KBM-7 (cell line): Measurements from ENCODE around the gene NSMF.

Experiments
- DNase-seq: peaks from one replicate; pipeline ENCODE4 v3.0.0-alpha.2; 2015
- in situ Hi-C: fragments of 300-500 bp; cut with MboI; formaldehyde crosslinking; loops from 2 replicates; pipeline ENCODE4 v1.14.3; 2020; ENCODE audit warnings: low sequenced_read_pairs, low pct_unique_long_range_greater_than_20kb, mixed read lengths

Gene NSMF

DNA sequence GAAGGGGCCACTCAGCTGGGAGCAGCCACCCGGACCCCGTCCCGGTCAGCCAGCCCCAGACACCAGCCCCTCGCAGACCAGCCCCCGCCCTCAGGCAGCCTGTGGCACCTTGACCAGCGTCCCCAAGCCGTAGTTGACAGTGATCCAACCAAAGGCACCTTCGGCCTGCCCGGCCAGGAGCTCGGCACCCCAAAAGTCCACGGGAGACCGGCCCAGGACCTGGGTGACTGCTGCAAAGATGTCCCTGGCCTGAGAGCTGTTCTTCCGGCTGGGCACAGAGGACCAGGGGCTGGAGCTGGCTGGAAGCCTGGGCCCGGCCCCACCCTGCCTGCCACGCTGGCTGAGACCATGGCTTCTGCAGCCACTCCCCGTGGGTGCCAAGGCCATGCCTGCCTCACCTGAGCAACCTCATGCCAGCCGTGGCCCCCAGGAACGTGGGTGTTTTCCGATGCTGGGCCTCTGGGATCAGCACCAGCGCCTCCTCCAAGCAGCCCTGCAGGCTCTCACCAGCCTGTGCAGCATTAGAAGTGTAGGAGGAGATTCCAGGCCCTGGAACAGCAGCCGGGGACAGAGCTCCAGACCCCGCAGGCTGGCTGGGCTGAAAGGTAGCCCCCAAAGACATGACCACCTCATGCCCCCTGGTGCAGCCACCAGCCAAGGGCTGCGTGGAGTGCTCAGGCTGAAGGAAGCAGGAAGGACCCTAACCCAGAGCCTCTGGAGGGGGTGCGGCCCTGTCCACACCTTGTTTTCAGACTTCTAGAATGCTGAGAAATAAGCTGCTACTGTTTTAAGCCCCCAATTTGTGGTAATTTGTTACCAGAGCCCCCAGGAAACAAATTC, 22.2 kb downstream of the NSMF start:
- in situ Hi-C loops, result no loop called here
- no peak for DNase-seq

DNA sequence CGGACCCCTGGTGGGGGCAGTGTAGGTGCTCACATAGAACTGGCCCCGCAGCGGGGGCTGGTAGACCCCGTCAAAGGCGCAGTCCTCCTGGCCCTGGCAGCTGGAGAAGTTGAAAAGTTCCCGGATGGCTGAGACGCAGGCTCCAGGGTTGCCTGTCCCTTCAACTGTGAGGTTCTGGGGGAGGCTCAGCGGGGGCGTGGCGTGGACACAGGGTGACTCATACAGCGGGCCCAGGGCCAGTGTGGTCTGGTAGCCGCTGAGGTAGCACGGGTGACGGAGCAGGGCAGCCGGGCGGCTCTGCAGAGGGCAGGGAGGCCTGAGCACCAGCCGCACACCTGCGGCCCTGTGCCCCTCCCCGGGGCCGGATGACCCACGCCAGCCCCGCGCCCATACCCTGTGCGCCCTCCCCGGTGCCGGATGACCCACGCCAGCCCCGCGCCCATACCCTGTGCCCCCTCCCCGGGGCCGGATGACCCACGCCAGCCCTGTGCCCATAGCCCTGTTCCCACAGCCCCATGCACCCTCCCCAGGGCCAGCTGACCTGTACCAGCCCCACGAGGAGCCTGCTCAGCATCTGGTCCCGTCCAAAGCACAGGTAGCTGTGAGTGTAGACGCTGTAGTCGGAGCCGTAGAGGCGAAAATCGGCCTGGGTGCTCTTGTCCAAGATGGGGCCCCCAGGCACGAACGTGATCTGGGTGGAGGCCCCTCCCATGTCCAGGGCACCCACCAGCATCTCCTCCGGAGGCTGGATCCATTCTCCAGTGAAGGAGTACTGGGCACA, 23.0 kb downstream of the NSMF start:
- in situ Hi-C loops, result no loop called here
- no peak for DNase-seq

DNA sequence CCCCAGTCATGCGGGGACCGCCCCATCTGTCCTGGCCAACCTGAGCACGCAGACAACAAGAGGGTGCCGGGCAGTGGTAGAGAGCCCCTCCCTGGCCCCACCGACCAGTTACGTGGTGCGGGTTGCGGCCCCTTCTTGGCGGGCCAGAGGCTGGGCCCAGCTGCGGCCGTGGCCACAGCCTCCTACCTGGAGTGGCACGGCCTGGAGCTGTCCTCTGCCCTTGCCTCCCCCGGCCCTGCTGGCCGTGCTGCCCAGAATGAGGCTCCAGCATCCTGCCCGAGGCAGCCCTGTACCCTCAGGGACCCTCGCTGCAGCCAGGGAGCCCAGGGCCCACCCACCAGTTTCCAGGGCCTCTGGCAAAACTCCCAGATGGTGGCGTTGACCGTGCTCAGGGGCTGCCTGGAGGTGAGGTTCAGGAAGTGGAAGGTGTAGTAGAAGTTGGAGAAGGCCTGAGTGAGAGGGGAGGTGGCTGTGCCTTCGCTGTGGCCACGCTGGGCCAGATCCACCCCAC, 23.7 kb downstream of the NSMF start:
- in situ Hi-C loops, result no loop called here
- no peak for DNase-seq

DNA sequence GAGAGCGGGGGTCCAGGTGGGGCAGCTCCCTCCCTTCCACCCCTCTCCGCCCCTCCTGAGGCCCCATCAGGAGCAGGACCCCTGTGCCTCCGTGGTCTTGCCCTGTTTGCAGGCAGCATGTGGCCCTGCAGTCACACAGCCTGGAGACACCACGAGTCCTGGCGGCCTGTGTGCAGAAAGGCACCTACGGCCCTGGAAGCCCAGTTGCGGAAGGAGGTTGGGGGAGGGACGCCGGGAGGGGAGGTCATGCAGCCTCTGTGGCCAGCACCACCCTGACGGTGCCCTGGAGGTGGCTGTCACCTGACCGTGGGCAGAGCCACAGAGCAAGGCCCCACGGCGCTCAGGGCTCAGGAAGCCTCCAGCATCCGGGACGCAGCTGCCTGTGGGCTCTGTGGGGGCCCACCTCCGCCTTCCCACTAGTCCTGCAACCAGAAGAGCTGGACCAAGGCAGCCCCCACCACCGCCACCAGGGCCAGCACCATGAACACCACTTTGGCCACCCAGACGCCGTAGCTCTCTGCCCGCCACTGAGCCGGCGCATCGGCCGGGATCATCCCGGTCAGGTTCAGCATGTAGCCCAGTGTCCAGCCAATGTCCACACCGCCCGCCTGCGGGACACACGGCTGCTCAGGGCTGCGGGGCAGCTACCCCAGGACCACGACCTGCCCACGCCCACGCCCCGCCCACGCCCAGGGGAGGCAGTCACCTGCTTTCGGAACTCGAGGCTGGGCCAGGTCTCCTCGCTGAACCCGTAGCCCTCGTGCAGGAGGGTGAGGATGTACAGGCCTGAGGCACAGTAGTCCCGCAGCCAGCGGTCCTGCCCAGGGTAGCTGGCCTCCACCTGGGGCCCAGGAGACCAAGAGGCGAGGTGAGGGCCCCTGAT, 24.4 kb downstream of the NSMF start:
- in situ Hi-C loops, result no loop called here
- no peak for DNase-seq

DNA sequence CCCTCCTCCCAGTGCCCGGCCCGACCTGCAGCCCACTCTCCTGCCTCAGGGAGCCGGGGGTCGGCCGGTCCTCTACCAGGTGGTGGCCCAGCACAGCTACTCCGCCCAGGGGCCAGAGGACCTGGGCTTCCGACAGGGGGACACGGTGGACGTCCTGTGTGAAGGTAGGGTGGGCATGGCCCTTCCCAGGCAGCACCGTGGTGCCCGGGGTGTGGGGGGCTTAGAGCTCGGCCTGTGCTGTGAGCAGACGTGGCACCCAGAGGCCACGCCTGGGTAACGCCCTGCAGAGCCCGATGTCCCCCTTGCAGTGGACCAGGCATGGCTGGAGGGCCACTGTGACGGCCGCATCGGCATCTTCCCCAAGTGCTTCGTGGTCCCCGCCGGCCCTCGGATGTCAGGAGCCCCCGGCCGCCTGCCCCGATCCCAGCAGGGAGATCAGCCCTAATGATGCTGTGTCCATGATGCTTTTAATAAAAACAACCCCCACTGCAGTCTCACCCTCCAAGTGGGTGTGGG, 25.2 kb downstream of the NSMF start:
- in situ Hi-C loops, result no loop called here
- no peak for DNase-seq

DNA sequence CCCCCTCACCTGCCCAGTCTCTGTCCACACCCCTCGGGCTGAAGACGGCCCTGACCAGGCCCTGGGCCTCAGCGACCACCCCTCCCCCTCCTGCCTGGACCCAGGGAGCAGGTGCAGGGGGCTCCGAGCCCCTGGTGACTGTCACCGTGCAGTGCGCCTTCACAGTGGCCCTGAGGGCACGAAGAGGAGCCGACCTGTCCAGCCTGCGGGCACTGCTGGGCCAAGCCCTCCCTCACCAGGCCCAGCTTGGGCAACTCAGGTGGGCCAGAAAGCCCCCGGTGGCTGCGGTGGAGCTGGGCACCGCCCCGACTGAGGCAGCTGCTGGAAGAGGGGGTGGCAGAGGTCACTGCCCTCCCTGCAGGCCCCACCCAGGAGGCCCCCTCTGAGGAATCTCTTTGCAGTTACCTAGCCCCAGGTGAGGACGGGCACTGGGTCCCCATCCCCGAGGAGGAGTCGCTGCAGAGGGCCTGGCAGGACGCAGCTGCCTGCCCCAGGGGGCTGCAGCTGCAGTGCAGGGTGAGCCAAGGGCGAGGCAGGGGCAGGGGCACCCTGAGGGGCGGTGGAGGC, 25.7 kb downstream of the NSMF start:
- DNase-seq, result no peak
- in situ Hi-C loops, result no loop called here

DNA sequence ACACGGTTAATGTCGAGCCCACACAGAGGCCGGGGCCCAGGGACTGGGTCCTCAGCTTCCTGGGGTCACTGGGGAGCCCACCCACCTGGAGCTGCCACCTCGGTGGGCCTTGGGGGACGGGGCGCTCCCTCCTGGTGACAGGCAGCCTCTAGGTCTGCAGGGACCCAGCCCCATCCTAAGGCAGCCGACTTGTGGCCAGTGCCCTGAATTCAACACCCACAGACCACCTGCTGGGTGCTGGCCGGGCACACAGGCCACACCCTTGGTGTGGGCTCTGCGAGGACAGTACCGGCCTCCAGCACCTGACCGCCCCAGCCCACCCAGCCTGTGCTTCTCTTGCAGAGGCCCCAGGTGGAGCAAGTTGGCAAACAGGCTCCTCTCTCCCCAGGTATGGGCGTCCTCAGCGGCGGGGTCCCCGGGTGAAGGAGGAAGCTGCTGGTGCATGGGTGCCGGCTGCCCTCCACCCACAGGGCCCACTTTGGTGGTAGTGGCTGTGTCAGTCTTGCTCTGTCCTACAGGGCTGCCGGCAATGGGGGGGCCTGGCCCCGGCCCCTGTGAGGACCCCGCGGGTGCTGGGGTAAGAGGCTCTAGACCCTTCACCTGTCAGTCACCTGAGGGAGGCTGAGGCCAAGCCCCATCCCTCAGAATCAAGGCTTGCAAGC, 26.3 kb downstream of the NSMF start:
- in situ Hi-C loops, result no loop called here

DNA sequence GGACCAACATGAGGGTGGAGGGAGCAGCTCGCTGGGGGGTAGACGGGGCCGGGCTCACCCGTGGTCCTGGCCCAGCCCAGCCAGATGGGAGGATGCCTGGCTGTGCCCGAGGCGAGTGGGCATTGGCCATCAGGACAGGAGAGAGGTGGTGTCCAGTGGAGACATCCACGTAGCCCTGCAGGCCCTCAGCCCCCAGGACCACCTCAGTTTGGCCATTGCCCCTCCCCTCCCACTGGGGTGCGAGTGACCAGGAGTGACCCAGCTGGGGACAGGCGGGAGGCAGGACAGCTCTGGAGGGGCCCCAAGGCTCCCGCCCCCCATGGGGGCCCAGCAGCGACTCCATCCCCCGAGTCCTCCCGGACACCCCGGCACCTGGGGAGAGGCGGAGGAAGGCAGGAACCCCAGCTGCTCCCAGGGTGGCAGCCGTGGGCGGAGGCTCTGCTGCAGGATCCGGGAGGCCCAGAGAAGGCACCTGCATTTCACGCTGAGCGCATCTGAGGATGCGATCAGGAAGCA, 27.7 kb downstream of the NSMF start:
- in situ Hi-C loops, result no loop called here
- DNase-seq, result no peak

More for the DNA sequence above, 26.3 kb downstream of the NSMF start:
- DNase-seq, result no peak

DNA sequence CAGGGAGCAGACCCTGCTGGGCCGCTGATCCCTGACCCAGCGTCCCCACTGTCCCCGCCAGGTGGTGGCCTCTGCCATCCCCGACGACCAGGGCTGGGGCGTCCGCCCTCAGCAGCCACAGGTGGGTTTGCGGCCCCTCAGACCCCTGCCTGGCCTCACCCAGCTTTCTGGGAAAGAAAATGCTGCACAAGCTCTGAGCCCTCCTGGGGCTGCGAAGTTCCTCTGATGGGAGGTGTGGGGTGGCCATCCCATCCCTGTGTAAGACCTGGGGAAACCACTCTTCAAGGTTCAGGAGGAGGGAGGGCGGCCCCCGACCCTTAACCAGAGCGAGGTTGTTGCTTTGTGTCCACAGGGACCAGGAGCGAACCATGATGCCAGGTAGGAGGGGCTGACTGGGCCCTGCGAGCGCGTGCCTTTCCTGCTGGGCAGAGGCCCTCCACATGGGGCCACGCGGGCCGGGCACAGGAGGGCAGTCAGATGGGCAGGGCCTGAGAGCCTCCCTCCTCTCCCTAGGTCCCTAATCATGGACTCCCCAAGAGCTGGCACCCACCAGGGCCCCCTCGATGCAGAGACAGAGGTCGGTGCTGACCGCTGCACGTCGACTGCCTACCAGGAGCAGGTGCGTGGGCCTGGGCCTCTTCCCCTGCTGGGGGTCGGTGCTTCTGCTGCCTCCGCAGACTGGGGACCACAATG, 28.3 kb downstream of the NSMF start:
- in situ Hi-C loops, result no loop called here
- DNase-seq, result no peak

DNA sequence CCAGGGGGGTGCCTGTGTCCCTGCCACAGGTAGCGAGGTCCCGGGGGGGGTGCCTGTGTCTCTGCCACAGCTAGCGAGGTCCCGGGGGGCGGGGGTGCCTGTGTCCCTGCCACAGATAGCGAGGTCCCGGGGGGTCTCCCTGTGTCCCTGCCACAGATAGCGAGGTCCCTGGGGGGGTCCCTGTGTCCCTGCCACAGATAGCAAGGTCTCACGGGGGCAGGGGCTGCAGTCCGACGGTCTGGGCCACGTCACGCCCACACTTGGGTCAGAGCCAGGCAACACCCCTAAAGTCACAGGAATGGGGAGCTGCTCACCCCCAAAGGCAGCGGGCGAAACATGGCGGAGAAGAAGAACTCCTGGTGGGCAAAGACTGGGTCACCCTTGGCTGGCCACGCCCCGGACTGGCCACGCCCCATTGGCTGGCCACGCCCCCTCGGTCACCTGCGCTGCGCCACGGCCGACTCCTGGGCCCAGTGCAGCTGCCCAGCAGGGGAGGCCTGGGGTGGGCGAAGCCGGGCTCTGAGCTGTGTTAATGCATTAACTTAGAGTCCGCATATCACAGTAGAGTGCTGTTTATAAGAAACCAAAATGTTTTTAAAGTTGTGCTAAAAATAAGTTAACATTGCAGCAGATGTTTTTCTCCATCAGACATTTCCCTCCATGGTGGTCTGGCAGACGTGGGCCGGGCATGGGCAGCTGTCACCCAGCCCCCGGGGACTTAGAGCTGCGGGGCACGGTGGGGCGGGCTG, 29.0 kb downstream of the NSMF start:
- in situ Hi-C loops, result no loop called here

DNA sequence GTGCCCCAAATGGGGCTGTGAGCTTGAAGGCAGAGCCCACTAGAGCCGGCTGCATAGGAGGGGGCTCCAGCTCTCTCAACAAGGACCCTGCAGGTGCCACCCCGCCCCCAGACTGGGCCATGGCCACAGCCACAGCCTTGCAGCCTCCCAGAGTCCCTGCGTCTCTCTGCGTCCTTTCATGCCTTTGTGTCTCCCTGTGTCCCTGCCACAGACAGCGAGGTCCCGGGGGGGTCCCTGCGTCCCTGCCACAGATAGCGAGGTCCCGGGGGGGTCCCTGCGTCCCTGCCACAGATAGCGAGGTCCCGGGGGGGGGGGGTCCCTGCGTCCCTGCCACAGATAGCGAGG, 29.6 kb downstream of the NSMF start:
- DNase-seq, result no peak
- in situ Hi-C loops, result no loop called here

More for the DNA sequence above, 29.0 kb downstream of the NSMF start:
- no peak for DNase-seq

DNA sequence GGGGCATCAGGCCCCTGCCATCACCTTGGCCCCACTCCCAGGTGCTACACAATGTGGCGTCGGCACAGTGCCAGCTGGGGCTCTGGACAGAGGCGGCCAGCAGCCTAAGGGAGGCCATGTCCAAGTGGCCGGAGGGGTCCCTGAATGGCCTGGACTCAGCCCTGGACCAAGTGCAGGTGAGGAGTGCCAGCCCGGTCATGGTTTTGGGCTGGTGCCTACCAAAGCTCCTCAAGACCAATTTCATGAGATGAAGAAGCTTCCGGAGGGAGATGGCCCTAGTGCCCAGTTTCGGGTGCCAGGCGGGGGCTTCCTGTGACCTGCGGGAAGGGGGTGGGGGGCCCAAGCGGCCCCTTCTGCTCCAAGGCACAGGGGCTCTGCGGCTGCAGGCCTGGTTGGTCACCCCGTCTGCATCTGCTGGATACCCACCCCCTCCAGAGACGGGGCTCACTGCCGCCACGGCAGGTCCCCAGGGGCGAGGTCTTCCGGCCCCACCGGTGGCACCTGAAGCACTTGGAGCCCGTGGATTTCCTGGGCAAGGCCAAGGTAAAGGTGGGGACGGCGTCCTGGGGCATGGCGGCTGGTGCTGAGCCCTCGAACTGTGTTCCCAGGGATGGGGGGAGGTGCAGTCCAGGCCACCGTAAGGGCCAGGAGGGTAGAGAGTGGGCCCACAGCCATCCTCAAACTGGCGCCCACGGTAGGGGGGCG, 30.1 kb downstream of the NSMF start:
- DNase-seq, result no peak
- in situ Hi-C loops, result no loop called here

DNA sequence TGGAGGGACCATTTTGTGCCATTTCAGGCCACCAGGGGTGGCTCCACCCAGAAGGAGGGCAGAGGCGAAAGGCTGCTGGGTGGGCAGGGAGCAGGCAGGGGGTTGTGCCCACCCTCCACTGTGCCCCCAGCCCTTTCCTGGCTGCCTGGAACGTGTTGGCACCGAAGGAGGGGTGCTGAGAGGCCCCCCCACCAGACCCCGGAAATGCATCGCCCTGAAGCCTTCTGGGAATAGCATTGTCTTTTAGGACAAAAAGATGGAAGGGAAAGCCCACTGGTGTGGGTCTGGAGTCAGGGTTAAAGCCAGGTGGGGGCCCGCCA, 30.9 kb downstream of the NSMF start:
- in situ Hi-C loops, result no loop called here

DNA sequence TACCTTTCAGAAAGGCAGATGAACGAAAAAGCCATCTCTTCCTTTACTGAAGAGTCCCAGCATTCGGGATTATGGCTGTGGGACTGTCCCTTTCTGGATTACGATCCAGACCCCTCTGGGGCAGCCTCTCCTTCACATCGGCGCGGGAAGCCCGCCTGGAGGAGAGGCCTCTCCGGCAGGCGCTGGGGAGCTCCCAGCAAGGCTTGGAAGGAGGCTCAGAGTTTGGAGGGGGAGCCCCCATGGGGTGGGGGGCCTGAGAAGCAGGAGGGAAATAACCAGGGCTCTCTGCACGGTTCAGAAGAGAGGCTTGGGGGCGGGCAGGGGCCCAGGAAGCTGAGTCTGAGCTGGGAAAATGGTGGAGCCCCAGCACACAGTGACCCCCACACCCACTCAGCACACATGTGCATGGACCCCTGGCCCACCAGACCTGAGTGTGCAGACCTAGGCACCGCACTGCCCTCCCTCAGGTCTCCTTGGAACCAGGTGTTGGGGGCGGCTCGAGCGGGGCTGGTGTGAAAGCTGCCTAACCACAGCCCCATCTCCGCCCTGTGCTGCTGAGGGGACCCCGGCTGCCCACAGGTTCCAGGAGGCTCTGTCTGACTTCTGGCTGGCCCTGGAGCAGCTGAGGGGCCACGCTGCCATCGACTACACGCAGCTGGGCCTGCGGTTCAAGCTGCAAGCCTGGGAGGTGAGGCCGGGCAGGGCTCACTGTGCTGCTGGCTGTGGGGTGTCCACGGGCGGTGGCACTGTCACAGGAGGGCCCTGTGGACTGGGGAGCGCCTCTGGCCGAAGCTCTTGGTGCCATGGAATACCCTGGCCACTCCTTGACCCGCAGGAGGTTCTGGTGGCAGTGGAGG, 31.5 kb downstream of the NSMF start:
- no peak for DNase-seq
- in situ Hi-C loops, result no loop called here

More for the DNA sequence above, 30.9 kb downstream of the NSMF start:
- DNase-seq, result no peak

DNA sequence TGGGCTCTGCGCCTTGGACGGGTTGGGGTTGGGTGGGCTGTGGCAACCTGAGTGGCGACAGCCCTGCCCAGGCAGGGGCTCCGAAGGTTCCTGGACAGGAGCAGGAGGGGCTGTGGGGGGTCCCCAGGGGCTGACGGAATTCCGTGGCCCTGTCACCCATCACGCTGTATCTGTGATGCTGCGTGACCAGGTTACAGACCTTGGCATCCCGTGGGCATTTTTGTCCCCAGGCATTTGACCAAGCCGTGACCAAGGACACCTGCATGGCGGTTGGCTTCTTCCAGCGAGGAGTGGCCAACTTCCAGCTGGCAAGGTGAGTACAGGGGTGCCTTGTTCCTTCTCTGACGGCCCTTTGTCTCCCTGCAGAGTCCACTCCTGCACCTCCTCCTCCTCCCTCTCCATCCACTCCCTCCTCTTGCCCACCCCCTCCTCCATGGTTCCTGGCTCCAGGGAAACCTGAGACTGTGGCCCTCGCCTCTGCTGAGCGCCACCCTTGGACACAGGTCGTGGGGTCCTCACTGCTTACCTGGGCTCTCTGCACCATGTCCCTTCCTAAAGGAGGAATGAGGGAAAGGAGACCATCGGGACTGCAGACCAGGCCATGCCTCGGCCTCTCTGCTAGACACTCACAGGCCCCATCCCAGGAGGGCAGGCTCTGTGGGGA, 33.0 kb downstream of the NSMF start:
- in situ Hi-C loops, result no loop called here
- DNase-seq, result no peak
